ENCODE results near the gene DCAF16.

Gene DCAF16

DNA sequence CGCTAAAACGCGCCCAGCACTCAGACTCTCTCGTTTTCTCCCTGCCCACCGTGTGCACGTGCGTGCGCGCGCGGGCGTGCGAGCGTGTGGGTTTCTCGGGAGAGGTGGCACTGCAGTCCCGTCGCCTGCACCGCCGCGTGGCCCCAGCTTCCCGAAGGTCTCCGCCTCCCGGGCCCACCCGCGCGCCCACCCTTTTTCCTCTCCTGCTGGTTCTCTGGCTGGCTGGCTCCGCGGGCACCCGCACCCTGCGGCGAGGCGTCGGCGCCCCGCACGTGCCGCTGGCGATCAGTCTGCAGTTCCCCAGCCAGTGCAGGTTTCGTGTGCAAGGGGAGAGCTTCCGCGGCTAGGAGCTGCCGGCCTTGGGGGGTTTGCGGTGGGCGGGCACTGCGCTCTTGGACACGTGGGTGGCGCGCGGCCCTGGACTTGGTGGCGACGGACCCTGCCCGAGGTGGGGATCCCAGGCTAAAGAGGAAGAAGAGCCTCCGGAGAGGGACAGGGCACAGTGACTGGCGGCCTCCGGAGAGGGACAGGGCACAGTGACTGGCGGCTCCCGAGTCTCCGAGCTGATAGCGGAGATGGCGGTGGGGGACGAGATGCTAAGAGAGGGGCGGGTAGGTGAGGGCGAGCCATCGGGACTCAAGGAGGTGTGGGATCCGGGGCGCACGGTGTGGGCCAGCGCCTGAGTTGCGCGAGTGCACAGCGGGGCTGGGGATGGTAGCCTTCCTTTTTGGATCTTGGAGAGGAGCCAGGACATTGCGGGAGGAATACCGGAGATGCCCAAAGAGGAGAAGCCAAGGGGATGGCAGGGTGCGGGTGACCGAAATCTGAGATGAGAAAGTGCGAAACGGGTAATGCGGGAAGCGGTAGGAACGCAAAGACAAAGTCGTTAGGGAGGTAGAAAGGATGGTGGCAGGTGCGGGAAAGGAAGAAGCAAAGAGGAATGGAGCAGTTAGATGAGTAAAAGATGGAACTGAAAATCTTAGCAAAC is 29.0 kb downstream of the DCAF16 start, which contains the start of gene FAM184B:
FAM184B (minus strand) TSS at position 322 of the 988 bp plus-strand sequence. CDS start 322 bp downstream, outside the sequence.
- no peak for DNase-seq

DNA sequence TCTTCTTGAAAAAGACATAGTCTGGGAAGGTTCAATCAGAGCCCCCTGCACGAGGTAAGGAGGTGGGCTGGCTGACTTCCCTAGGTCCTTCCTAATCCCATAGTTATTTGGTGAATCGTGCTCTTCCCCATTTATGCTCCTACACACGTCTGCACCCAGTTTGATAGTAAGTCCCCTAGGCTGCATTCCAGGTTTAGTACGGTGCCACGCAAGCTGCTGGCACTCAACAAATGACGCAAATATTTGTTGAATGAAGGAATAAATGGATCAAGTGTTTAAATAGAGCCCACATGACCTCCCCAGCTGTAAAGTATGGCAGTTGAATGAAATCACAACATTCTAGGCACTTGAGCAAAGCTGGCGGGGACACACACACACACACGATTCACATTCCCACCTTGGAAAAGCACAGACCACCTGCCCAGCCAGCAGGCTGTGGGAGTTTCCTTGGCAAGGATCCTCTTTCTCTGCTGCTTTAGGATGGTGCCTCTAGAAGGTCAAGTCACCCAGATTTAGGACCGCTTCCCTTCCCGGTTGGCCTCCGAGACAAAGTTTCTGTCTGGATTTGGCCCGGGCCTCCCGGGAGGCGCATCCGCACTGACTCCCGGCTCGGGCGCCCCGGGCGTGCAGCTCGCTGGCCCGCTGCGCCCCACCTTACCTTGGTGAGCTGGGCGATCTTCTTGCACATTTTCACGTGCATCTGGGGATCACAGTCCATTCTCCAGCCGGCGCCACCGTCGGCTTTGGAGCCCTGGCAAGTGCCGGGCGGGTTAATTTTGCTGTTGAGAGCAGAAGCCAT is 29.9 kb downstream of the DCAF16 start:
- DNase-seq: no peak

DNA sequence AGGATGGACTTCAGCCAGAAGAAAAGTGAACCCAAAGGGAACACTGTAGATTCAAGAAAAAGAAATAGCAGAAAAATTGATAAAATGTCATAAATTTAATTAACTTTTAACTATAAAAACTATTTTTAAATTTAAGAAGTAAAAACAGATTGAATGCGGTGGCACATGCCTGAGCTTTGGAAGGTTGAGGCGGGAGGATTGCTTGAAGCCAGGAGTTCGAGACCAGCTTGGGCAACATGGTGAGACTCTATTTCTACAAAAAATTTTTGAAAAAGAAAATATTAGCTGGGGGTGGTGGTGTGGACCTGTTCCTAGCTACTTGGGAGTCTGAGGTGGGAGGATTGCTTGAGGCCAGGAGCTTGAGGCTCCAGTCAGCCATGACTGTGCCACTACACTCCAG is 32.1 kb downstream of the DCAF16 start:
- DNase-seq: no peak

DNA sequence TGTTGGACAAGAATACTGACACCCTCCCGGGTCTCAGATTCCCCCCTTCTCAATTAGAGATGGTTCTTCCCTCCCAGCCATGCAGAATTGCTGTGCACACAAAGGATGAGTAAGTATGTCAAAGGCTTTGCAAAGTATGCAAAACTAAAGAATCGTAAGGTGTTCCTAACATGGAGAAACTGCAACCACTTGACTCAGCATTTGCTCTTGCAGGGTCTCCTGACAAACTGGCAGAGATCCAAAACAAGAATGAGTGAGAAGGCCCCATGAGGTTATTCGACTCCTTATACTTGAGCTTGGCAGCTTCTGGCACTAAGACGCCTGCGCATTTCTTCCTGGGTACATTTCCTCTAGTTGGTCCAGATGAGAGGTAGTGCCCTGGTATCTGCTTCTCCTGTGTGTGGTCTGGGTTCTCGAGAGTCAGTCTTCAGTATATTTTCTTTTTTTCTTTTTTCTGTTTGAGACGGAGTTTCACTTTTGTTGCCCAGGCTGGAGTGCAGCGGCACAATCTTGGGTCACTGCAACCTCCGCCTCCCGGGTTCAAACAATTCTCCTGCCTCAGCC is 37.3 kb downstream of the DCAF16 start:
- no peak for DNase-seq

DNA sequence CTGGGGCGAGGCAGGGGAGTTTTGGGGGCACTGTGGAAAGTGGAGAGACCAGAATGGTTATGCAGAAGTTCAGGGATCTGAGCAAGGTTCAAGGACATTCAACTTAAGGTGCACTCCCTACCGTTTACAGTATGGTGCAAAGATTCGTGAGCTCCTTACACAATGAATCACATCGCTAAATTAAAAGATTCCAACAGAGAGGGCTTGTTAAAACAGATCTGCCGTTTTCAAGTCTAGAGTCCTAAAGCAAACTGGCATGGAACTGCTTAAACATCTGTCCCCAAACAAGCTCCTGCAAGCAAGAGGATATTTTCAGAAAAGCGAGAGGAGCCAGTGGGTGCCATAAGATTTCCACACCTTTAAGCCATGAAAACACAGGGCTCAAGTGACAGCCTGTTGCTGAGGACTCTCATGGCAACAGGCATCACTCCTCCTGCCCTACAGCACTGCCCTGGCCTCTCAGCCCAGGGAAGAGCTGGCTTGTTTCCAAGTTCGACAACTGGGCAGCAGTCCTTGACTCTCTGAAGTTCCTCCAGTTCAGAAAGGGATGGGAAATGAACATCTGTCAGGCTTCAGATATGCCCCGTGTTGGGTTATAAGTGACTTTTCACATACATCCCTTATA is 39.2 kb downstream of the DCAF16 start:
- DNase-seq: no peak

DNA sequence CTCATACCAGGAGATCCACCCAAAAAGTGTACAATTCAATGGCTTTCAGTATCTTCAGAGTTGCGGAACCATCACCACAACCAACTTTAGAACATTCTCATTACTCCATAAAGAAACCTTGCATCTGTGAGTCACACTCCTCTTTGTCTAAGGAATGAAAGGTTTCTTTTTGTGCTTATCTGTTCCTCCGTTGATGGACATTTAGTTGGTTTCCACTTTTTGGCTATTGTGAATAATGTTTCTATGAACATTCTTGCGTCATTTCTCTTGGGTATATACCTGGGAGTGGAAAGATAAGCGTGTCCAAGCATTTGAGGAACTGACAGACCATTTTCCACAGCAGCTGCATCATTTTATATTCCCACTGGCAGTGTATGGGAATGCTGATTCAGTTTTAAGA is 39.7 kb downstream of the DCAF16 start:
- DNase-seq: no peak

DNA sequence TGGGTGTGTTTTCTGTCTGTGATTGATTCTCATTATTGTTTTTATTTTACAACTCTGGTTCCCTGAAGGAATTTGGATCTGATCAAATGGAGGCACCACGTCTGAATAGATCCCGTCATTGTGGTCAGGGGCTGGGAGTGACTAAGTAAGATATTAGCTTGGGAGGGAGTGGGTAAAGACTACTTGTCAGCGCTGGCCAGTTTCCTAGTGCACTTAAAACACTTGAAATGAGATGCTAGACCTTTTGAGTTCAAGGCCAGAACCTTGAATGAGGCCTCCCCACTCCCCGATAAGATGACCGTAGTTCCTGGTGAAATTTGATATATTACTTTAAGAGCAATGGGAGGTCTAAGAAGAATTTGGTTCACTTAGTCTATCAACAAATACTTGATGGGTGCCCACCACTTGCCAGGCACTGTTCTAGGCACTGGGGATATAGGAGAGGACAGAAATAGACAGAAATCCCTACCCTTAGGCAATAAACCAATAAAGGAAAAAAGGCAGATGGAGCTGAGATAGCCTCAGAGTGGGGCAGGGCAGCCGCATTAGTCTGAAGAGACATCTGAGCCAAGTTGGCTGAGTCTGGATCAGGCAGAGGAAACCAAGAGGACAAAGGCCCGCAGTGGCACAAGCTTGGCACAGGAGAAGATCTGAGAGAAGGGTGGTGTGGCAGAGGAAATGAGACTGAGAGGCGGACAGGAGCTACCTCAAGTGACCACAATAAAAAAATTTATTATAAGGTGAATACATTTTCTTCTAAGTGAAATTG is 41.0 kb downstream of the DCAF16 start:
- DNase-seq: no peak

DNA sequence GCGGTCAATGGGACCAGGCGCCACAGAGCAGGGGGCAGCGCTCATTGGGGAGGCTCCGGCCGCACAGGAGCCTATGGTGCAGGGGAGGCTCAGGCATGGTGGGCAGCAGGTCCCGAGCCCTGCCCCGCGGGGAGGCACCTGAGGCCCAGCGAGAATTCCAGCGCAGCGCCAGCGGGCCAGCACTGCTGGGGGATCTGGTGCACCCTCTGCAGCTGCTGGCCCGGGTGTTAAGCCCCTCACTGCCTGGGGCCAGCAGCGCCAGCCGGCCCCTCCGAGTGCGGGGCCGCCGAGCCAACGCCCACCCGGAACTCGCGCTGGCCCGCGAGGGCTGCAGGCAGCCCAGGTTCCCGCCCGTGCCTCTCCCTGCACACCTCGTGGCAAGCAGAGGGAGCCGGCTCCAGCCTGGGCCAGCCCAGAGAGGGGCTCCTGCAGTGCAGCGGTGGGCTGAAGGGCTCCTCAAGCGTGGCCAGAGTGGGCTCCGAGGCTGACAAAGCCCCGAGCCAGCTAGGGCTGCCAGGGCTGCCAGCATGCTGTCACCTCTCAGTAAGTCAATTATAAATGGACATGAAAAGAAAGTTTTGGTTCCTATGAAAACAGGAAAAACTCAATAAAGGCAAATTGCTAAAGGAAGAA is 43.6 kb downstream of the DCAF16 start:
- DNase-seq: no peak

DNA sequence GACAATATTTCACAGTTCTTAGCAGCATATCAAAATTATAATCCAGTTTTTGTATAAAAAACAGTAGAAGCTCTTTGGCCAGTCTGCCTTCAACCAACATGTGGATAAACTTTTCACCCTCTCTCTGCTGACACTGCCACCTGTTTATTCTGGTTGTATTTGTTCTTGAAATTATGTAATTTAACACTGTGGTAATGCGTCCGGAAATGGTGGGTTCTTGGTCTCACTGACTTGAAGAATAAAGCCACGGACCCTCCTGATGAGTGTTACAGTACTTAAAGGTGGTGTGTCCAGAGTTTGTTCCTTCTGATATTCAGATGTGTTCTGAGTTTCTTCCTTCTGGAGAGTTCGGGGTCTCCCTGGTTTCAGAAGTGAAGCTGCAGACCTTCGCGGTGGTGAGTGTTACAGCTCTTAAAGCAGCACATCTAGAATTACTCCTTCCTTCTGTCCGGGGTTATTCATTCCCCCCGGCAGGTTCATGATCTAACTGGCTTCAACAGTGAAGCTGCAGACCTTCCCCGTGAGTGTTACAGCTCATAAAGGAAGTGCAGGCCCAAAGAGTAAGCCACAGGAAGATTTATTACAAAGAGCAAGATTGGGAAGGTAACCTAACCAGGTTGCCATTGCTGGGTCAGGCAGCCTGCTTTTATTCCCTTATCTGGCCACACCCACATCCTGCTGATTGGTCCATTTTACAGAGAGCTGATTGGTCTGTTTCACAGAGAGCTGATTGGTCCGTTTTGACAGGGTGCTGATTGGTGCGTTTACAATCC is 44.9 kb downstream of the DCAF16 start:
- DNase-seq: no peak

DNA sequence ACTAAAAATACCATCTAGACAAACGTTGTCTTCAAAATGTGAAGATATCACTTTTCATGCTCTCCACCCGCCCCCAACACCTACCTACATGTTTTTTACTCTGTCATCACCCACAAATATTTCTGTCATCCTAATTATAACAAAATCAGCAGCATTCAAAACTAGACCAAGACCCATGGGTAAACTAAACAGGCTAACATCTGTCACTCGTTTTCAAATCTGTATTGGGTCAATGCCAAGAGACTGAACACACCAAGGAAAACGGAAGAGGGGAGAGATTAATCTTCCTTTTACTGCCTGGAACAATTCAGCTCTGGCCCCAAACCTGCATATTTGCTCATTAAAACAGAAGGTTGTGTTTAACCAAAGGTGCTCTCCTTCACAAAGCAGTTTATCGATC is 46.6 kb downstream of the DCAF16 start:
- no peak for DNase-seq

DNA sequence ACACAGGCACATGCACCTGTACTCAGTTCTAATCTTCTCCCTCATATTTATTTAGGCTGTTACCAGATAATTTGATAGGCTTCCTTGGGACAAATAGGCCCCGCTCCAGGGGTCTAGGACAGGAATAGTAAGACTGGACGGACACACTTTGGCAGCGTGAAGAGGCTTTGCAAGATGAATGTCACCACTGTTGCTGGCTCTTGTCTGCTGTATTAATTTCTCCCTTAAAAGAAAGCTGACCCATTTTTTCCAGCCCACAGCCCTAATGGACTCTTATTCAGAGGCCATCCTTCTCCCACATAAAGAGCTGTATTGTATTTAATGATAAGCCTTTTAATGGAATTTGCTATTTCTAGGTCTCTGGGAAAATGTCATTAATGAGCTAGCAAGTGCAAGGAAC is 47.1 kb downstream of the DCAF16 start:
- DNase-seq: no peak

DNA sequence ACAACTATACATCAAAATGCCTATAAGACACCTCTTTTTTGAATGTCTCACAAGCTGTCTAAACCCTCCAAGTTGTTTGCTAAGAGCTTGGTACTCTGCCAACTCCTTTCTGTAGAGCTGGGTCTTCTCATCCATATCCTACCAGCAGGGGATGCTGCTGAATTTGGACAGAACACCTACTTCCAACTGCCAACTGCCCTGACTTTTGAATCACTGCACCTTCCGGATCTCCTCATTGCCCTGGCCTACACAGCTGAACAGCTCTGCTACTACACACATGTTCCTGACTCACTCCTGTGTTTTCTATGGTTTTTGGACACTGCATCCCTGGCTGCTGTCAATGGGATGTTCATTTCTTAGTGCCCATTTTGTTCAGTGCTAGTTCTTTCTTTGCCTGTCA is 47.8 kb downstream of the DCAF16 start:
- no peak for DNase-seq

DNA sequence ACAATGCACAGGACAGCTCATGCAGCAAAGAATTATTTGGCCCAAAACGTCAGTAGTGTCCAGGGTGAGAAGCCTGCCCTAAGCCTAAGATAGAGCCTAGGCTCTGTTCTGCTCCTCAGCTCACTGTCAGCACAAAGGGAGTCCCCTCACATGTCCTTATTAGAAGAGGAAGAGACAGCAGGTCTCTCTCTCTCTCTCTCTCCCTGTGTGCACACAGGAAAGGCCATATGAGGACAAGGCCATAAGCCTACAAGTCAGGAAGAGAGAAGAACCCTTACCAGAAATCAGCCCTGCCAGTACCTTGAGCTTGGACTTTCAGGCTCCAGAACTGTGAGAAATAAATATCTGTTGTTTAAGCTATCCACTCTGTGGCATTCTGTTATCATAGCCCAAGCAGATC is 49.5 kb downstream of the DCAF16 start:
- no peak for DNase-seq

DNA sequence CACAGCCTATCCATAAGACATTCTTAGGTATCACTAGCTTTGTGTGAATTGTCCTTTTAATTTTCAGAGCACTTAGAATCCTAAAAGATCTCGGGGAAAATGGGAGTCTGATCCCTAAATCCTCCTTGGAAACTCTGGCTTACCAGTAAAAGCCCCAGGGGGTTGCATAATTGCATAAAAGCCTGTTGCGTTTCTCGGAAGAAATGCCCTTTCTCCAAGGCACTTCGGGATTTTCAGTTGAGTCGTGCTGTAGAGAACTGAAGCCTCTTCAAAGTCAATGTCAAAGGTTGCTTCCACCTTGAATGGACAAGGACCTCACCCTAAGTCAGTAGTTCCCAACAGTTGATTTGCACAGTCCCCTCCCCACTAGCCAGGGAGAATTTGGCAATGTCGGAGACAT is 49.9 kb downstream of the DCAF16 start:
- DNase-seq: no peak

DNA sequence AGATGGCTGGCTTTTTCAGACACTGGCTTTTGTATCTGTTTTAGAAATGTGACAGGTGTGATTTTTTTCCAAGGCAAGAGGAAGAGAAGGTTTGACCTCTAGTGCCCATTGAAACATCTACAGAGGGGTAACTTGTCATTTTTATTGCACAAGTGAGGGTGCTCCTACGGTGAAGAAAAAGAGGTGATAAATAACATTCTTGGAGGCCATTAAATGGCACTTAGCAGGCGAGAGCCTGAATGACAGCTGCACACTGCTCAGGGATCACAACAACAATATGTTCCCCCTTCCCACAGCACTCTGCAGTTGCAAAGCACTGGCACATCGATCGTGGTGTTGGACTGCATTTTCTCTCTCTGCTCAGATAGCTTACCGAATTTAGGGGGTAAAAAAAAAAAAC is 52.1 kb downstream of the DCAF16 start:
- no peak for DNase-seq

DNA sequence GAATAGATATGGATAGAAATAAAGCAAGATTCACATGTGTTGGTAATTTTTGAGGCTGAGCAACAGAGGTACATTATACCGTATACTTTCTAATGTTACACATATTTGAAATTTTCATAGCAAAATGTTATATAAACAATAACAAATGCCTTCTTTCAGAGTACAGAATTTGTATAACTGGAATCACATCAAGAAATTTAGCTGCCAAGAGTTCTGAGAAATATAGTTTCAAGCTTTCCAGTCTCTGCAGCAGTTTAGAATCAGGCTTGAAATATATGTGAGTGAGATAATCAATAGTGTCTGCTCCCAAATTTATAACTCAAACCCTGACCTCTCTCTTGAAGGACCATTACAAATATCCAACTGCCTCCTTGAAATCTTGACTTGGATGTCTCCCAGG is 52.9 kb downstream of the DCAF16 start:
- DNase-seq: no peak

DNA sequence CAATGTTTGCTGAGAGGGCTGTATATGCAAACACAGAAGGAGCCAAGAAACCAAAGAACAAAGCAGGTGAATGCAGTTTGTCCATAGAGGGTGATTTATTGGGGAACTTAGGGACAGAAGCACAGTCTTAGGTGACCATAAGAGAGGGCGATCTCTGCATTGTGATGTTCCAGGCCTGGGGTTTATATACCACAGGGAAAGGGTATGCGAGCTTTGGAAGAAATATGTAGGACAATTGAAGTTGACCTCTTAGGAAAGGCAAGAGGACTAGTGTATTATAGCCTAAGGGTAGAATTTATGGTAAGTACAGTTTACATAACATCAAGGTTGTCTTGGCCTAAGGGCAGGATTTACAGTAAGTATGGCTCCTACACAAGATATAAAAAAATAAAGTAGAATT is 56.9 kb downstream of the DCAF16 start:
- no peak for DNase-seq
